Activated effector memory CD4-positive, alpha-beta T cell treated with anti-CD3 and anti-CD28 coated beads, Interleukin-2, amount 50 U/mL, for 16 hours (primary cell): ENCODE results near the gene CD151.

Experiments
- DNase-seq: peaks from one replicate; pipeline ENCODE4 v3.0.0-alpha.2; 2020

CD151 gene

GRCh38 chr11:832529-833113 lies at the start of gene CD151:
Gene CD151 (plus strand): TSS chr11:832952. CDS start chr11:836070, 3,118 bp downstream.
- DNase-seq: peak; percentile 84

DNA sequence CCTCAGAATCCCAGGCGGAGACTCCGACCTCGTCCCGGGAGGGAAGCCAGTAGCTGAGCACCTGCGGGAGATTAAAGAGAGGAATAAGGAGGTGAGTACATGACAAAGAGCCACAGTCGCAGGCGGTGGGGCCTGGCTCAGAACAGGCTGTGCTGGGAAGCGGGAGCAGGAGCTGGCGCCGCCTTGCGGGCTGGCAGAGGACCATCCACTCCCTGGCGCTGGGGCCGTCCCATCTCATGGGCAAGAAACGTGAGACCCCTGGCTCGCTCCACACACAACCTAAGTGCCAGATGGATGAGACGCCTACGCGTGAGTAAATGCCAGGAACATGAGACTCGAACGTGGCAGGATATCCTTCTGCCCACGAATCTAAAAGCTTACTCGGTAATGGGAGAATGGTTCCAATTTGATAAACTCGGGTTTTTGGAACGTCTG lies 49.2 kb upstream of the CD151 start:
- no peak for DNase-seq

DNA sequence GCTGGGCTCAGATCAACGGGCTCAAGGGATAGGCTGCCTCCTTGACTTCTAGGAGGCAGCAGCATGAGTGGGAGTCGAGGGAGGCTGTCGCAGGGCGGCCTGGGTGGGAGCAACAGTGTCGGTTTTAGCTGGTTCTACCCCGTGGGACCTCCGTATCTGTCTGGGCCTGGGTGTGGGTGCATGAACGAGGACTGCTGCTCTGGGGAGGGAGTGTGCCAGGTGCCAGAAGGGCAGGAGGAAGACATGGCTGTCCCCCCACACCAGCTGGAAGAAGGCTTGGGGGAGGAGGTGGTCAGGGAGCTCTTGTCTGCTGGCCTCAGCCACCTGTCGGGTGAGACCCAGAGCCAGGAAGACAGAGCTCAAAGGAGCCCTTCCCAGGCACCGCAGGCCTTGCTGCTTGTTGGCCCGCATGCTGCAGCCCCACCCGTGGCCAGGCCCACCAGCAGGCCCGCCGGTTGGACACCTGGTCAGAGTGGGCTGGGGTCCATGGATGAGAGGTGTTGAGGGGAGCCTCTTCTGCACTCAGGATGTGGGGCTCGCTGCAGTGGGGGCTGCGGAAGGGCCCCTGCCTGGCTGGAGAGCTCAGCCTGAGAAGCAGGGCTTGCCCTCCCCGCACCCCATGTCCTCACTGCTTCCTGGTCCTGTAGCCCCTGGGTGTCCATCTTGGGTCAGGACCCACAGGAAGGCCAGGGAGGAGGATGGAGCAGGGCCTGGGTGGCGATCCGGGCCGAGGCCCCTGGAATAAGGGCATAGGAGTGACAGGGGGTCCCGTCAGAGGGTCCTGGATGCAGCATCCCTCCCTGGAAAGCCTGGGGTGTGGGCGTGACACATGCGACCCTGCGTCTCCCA lies 46.3 kb upstream of the CD151 start:
- no peak for DNase-seq

DNA sequence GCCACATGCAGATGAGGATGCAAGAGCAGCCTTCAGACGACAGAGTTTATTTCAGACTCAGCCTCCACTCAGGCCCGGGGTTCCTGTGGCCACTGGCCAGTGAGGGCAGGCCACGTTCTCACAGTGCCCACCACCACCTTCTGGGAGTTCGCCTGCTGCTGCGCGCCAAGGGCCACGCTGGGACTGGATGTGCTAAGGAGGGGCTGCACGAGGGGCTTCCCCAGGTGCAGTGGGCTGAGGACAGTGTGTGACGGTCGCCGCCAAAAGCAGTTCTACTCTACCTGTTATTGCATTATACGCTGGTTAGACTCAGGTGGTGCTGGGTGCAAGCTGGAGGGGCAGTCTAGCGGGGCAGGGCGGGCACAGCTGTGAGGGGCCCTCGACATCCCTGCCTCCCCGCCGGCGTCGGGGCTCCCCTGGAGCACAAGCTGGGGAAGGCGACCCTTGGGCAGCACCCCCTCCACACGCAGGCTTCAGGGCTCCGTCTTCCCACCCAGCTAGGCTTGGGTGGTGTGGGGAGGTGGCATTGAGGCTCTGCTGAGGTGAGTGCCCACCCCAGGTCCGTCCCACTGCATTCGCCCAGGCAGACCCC lies 45.6 kb upstream of the CD151 start:
- no peak for DNase-seq

DNA sequence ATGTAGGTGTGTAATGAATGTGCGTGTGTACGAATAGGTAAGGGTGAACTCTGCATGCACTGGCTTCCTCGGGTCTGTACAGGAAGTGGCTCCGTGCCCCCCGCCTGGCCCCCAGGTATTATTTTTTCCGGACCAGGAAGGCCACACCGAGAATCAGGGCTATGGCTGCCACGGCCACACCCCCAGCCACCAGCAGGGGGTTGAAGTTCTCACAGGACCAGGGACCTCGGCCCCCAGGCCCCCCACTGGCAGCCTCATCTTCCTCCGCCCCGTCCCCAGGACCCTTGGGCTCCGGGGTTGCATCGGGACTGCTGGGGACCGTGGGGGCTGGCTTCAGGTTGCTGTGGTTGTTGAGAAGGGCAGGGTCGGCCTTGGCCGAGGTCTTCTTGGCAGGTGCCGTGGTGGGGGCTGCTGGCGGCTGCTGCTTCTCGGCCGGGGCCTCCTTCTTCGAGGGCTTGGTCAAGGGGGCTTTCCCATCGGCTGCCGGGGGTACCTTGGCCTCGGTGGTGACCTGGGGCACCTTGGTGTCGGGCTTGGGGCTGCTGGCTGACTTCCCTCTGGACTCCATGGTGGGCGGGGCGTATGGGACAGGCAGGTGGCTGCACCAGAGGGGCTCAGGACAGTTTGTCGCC lies 44.6 kb upstream of the CD151 start:
- no peak for DNase-seq

GRCh38 chr11:788953-789940 lies 43.5 kb upstream of the CD151 start:
- DNase-seq: no peak

DNA sequence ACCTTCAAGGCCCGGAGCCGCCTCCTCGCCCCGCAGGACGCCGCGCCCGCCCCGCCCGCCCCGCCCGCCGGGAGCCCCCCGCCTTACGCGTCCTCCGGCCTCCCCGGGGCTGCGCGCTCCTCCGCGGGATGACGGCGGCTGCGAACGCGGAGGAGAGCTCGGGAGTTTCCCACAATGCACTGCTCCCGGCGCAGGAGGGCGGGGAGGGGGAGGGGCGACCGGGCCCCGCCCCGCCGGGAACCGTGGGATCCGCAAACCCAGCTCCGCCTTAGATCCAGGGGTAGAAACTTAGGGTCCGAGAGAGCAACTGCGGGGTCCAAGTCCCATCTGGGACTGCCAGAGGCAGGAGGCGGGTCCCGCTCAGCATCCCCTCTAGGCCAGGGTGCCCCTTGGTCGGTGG lies 42.8 kb upstream of the CD151 start, which contains the start of gene CEND1:
Gene CEND1, minus strand, starts transcription at position 148 of the 400 bp plus-strand sequence. CDS start 1,514 bp downstream, outside the sequence.
- peak; percentile 81 for DNase-seq

DNA sequence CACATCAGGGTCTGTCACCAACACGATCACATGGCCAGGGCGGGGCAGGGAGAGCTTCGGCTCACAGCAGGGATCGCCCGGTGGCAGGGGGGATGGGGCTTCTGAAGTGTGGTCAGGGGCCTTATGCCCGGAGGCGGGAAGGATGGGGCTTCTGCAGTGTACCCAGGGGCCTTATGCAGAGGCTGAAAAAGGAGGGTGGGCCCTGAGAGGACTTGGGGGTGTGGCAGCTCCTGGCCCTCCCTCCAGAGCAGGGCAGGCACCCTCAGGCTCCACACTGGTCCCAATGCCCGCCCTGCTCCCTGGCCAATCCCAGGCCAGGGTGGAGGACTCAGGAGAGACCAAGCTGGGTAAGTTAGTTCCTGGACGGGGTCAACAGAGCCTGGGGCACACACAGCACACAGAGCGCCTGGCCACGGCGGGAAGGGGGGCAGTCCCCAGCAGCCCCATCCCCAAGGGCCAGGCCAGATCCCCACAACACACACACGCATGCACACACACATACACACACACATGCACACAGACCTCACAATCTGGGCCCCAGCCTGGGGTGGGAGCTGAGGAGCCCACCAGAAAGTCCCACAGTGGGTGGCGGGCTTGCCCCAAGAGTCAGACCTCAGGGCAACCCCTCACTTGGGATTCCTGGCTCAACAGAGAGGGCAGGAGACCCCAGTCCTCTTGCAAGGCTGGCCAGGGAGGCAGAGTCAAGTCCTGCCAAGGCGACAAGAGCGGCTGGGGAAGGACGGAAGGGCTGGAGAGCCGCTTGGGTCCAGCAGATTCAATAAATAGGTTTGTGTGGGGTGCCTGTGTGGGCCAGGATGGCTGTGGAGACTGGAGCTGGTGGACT lies 41.8 kb upstream of the CD151 start:
- no peak for DNase-seq

DNA sequence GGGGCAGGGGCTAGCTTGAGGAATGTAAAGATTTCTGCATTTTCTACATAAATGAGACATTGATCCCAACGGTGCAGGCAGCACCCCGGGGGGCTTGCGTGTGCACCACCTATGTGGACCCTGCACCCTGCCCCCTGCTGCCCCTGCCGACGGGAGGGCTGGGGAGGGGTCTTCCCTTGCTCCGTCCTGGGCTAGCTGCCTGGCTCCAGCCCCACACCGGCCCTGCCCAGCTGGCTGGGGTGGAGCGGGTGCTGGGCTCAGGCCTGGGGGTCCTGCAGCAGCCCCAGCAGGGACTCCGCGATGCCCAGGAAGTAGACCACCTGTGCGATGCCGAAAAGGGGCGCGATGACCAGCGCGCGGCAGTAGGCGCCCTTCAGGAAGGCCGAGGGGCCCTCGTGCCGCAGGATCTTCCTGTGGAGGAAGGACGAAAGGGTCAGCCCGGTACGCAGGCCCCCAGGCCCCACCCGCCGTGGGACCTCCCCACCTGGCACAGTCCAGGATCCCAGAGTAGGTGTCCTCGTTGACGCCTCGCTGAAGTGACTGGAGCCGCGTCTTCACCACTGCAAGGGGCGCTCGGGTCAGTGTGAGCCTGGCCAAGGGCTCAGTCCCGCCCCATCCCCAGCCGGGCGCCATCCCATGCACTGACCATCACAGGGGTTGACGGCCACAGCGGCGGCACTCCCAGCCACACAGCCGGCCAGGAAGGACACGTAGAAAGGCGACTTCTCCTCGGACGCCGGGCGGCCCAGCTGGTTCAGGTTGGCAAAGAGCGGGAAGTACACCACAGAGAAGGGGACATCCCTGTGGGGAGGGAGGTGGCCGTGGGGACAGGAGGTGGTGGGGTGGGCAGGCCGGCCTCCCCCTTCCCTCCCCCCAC lies 40.9 kb upstream of the CD151 start:
- no peak for DNase-seq

DNA sequence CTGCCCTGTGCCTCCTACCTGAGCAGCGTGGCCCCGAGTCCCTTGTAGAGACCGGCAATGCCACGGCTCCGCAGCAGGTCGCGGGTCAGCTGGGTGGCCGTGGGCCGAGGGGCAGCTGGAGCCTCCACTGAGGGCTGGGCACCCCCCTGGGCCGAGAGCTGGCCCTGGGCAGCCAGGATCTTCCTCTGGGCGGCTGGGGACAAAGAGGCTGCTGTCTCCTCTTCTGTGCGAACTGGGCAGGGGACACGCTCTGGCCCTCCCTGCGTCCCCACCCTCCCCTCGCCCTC lies 40.3 kb upstream of the CD151 start:
- DNase-seq: no peak

DNA sequence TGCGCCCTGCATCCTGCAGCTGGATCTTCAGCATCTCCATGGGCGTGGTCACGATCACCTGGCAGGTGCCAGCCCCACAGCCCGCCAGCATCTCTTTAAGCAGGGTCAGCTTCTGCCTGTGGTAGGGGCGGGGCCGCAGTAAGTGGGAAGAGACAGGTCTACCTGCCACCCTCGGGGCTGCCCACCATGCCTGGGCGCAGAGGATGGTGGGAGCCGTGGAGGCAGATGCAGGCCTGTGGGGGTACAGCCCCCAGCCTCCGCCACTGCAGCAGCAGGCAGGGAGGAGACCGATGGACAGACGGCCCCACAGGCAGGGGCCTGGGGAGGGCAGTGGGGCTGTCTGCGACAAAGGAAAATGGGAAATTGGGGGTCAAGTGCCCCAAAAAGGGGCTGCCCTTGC lies 39.9 kb upstream of the CD151 start:
- DNase-seq: no peak

DNA sequence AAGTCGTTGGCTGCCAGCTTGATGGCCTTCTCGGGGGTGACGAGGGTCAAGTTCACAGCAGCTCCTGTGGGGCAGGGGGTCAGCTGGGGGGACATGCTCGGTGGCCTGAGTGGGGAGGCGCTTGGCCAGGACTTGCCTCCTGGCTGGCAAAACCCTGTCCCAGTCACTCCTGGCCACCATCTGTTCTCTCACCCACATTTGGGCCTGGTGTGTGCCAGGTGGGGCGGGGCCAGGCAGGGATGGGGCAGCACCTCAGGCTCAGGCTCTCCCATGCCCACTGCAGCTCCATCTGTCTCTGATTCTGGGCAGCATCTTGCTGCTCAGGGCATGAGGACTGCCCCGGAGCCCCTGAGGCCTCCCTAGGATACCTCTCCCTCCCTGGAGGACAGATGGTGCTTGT lies 39.2 kb upstream of the CD151 start:
- DNase-seq: no peak

DNA sequence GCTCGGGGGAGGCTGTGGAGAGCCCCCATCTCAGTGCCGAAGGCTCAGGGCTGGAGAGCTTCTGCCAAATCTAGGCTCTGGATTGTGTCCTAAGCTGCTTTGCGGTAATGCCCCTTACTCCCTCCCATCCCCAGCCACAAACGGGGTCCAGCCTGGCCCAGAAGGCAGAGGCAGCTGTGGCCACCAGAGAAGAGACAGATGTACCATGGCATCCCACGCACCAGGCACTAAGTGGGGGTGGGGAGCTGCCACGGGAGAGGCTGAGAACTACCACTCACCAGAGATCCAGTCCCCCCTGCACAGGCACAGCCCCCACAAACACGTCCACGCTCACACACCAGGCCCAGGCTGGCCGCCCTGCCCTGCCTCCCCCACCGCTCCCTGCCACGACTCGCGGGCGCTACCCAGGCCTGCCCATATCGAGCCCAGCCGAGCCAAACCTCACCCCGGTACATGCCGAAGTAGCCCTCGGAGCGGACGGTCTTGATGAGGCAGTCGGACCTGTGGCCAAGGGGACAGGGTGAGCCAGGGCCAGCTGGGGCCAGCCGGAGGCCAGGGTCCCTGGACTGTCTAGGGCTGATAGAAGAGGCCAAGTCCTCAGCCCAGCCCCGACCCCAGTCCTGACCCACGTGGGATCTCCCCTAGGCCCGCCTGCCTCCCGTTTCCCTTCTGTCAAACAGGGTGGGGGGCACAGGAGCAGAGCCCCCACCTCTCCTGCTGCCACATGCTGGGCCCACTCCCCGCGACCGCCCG lies 38.6 kb upstream of the CD151 start:
- DNase-seq: no peak

DNA sequence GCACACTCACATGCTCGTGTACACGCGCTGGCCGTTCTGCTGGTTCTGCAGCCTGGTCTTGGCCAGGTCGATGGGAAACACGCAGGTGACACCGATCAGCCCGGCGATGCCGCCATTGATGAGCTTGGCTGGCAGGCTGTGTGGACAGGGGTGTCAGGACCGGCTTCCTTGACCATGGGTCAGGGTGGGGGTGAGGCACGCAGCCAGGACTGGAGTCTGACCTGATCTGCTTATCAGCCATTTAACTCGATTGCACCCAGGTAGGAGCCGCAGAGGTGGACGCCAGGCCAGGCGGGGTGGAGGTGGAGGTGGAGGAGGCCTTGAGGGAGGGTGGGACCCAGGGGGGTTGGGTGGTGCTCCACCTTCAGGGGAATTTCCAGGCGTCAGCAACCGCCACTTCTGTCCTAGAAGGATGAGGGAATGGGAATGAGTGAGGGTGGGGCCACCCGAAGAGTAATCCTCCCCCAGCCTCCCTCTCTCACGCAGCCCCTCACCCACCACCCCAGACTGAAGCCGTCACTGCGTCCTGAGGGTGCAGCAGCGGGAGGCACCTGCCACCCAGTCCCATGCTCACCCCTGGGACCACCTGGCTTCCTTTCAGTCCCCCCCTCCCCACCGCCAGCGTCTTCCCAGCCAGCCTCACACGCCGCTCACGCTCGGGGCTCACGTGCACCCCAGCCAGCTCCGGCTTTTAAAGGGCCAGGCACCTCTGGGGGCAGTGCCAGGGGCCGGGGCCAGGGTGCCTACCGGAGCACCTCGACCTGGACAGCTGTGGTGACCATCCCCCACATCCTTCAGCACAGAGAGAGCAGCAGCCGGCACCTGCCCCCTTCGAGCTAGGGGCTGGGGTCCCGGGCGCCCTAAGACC lies 37.8 kb upstream of the CD151 start:
- DNase-seq: no peak

DNA sequence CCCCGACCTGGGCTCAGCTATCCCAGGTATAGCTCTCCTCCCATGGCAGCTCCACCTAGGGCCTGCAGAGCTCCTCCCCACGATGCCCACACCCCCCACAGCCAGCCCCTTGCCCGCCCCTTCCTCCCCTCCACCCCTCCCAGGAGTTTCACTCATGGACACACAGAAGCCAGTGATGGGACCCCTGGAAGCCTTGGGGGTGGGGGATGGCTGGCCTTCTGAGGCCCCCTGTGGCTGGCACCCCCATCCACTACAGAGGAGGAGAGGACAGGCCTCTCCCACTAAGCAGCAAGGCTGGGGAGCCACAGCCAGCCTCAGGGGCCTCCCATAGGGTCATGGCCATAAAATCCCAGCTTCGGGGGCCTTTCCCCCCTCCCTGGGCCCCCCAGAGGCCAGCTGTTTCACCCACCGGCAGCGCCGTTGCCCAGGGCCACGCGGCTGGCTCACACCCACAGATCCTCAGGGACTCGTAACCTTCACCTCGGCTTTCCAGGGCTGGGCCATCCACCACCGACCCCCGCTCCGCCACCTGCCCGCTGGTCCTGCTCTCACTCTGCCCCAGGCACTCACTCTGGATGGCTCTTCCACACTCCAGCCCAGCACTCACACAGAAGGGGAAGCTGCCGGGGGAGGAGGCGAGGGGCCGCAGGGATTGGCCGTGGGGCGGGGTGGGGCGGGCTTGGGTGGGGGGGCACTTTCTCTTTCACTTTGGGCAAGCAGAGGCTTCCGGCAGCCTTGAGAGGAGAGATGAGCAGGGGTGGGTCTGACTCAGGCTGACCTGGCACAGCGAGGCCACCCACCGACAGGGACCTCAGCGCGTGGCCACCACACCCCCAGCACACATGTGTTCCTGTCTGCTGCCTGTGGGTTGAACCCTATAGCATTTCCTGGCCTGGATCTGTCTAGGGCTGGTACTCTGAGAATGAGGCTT lies 36.9 kb upstream of the CD151 start:
- DNase-seq: peak; percentile 92

GRCh38 chr11:796565-797295 lies 36.0 kb upstream of the CD151 start:
- DNase-seq: peak; percentile 71
